HCT116 (cell line): ENCODE results near the gene GALNT7. TPM values are rescaled to one million over a fixed set of nuclear protein-coding genes. Genes with fewer than 3 reads are reported as not detected.
A peak's percentile ranks its signal among the peaks of the same experiment; 100 is the strongest.

Source experiments
- ATAC-seq: fragments of 200-7000 bp; cut with Tn5 transposase; 2 replicates; pipeline ENCODE4 v1.9.1; 2020; ENCODE audit warnings: mild to moderate bottlenecking, moderate library complexity
- BruUV-seq: library from RNA; stranded (reverse); fragments of 400-500 nt; replicated peaks from 2 replicates; lab custom pipeline; 2021; lab: Mats Ljungman, UMichigan
- CTCF ChIA-PET: fragments of 300-600 bp; sonication (Branson Sonifier 250); formaldehyde crosslinking; loops from one replicate; lab custom pipeline; 2021; ENCODE audit warnings: antibody characterized with exemption; lab: Charles Lee
- POLR2A ChIA-PET: fragments of 300-600, 350-600 bp; sonication (Branson Sonifier 250); formaldehyde crosslinking; loops from one replicate; lab custom pipeline; 2021; ENCODE audit warnings: antibody characterized with exemption; lab: Charles Lee
- RAD21 ChIA-PET, 2 experiments: fragments of 300-600 bp; sonication (Branson Sonifier 250); formaldehyde crosslinking; loops; one replicate each; lab custom pipeline; 2023; ENCODE audit warnings: low total read pairs in 2 of 2; ENCODE audit not compliant: uncharacterized antibody in 2 of 2, unreplicated experiment in 2 of 2, low non-redundant PET in 1 of 2; lab: Charles Lee
- DNase-seq: peaks from one replicate; pipeline ENCODE4 v3.0.0-alpha.2; 2010; ENCODE audit warnings: low read depth, low spot score
- H2AFZ ChIP-seq: fragments of 200-600 bp; shearing (Covaris generic), sonication (generic); 2 replicates; pipeline ENCODE4 v1.6.1; 2017; ENCODE audit warnings: low read depth, mixed run types, mixed read lengths, antibody characterized with exemption, low read length; ENCODE audit not compliant: poor library complexity, severe bottlenecking
- H3K27ac ChIP-seq: 2 replicates; pipeline ENCODE4 v1.5.1; 2012; ENCODE audit warnings: low read depth, low read length
- H3K27me3 ChIP-seq: fragments of 200-600 bp; sonication (generic); 2 replicates; pipeline ENCODE4 v1.6.1; 2016; ENCODE audit warnings: mixed run types, low read length, mixed read lengths; ENCODE audit not compliant: insufficient read depth
- H3K36me3 ChIP-seq, 2 experiments: fragments of 200-500 bp in 1 of 2; fragments of 200-600 bp in 1 of 2; sonication (Bioruptor generic) in 1 of 2; sonication (generic) in 1 of 2; 2 replicates each; pipeline versions ENCODE4 v1.5.1 to v1.6.1; 2014 to 2016; ENCODE audit warnings: low read length in 2 of 2, inconsistent platforms in 1 of 2, mixed read lengths in 1 of 2, mixed run types in 1 of 2; ENCODE audit not compliant: insufficient read depth in 2 of 2, control insufficient read depth in 1 of 2
- H3K4me1 ChIP-seq, 2 experiments: fragments of 200-600 bp in 1 of 2; sonication (generic) in 1 of 2; 2 replicates each; pipeline versions ENCODE4 v1.5.1 to v1.6.1; 2012 to 2017; ENCODE audit warnings: low read length in 2 of 2, inconsistent platforms in 1 of 2, mild to moderate bottlenecking in 1 of 2, mixed read lengths in 1 of 2, mixed run types in 1 of 2, moderate library complexity in 1 of 2; ENCODE audit not compliant: insufficient read depth in 2 of 2, control insufficient read depth in 1 of 2
- H3K4me2 ChIP-seq: fragments of 200-600 bp; sonication (generic); 2 replicates; pipeline ENCODE4 v1.6.1; 2017; ENCODE audit warnings: mixed run types, low read length, mixed read lengths
- H3K4me3 ChIP-seq, 2 experiments: fragments of 200-600 bp in 1 of 2; sonication (generic) in 1 of 2; replicated peaks in 1 of 2; 2 replicates each; pipeline ENCODE4 v1.5.1; 2011 to 2016; ENCODE audit warnings: low read length in 2 of 2, control low read depth in 1 of 2, low read depth in 1 of 2, mild to moderate bottlenecking in 1 of 2, mixed read lengths in 1 of 2, mixed run types in 1 of 2
- H3K79me2 ChIP-seq: fragments of 200-600 bp; sonication (generic); 2 replicates; pipeline ENCODE4 v1.6.1; 2017; ENCODE audit warnings: mild to moderate bottlenecking, mixed run types, low read length, moderate library complexity, mixed read lengths; ENCODE audit not compliant: insufficient read depth
- H3K9ac ChIP-seq: fragments of 200-600 bp; sonication (generic); 2 replicates; pipeline ENCODE4 v1.6.1; 2016; ENCODE audit warnings: low read length, mixed read lengths
- H3K9me2 ChIP-seq: fragments of 200-600 bp; sonication (generic), shearing (Covaris generic); 2 replicates; pipeline ENCODE4 v1.6.1; 2017; ENCODE audit warnings: mixed run types, mild to moderate bottlenecking, moderate library complexity; ENCODE audit not compliant: insufficient read depth
- H3K9me3 ChIP-seq, 2 experiments: fragments of 200-500 bp in 1 of 2; fragments of 200-600 bp in 1 of 2; sonication (Bioruptor generic) in 1 of 2; sonication (generic) in 1 of 2; 2 replicates each; pipeline ENCODE4 v1.6.1; 2014 to 2017; ENCODE audit warnings: low read length in 2 of 2, mixed read lengths in 2 of 2, inconsistent platforms in 1 of 2, low read depth in 1 of 2, mild to moderate bottlenecking in 1 of 2, mixed run types in 1 of 2, moderate library complexity in 1 of 2; ENCODE audit not compliant: control insufficient read depth in 1 of 2, insufficient read depth in 1 of 2
- H4K20me1 ChIP-seq: fragments of 200-600 bp; sonication (generic), shearing (Covaris generic); 2 replicates; pipeline ENCODE4 v1.6.1; 2017; ENCODE audit warnings: mixed run types, mild to moderate bottlenecking, moderate library complexity; ENCODE audit not compliant: insufficient read depth
- CTCF ChIP-seq, 3 experiments: fragments of 200-600 bp in 1 of 3; sonication (generic) in 1 of 3; IDR thresholded peaks in 2 of 3; conservative IDR thresholded peaks in 1 of 3; 2 replicates each; pipeline ENCODE4 v1.5.1; 2012 to 2017; ENCODE audit warnings: low read depth in 2 of 3, low read length in 2 of 3, antibody characterized with exemption in 1 of 3, borderline replicate concordance in 1 of 3, control low read depth in 1 of 3, mild to moderate bottlenecking in 1 of 3, mixed read lengths in 1 of 3, mixed run types in 1 of 3, moderate library complexity in 1 of 3; ENCODE audit not compliant: insufficient read depth in 1 of 3
- EGR1 ChIP-seq: IDR thresholded peaks from 2 replicates; pipeline ENCODE4 v1.6.1; 2012; ENCODE audit warnings: low read depth
- RAD21 ChIP-seq: IDR thresholded peaks from 2 replicates; pipeline ENCODE4 v1.6.1; 2012; ENCODE audit warnings: low read depth, mild to moderate bottlenecking
- REST ChIP-seq: IDR thresholded peaks from 2 replicates; pipeline ENCODE4 v1.6.1; 2012; ENCODE audit warnings: low read depth
- ZNF274 ChIP-seq: fragments of 200-500 bp; sonication (Bioruptor generic); IDR thresholded peaks from 2 replicates; pipeline ENCODE4 v1.6.1; 2014; ENCODE audit warnings: mild to moderate bottlenecking, low read depth, low read length, inconsistent platforms
- intact Hi-C: fragments of 100-400 bp; cut with micrococcal nuclease; formaldehyde crosslinking; loops from 2 replicates; pipeline ENCODE4 v1.10.0; 2022
- total RNA-seq: library from RNA; stranded (reverse); gene quantifications from one replicate; pipeline ENCODE4 v1.2.1, GENCODE V29; 2021; ENCODE audit not compliant: unreplicated experiment

Gene GALNT7
- total RNA-seq, 1 experiment from 2014 or later, result 21.3 TPM

DNA sequence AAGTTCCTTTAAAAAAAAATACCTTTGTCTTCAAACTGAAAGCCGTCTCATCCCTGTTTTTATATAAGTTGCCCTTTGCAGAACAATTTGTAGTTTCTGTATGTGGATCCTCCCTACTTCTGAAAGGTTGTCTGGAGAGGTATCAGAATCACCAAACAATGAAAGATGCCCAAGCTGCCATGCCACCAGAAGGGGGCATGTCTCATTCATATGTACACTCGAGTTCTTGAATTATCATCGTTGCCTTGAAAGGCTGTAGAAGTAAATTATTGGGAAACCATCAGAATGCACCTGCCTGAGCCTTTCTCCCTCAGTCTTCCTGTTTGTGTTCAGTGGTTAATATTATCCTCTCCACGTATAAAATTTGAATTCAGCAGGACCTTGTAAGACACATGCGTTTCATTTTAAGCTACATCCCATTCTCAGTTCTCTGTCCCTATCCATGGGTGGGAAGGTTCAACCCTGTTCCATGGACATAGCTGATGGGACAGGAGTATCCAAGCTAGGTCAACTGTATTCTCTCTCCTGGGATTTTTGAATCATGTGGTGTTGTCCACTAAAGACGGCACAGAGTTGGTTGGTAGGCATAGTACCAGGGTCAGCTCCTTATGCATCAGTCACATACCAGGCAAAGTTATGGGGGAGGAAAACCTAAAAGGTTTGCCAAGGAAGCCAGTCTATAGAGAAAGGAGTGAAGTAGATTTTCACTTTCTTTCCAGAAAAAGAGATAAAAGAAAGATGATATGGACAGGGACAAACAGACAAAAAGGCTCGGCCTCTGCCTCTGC lies 24.0 kb downstream of the GALNT7 start:
- no peaks in the 10 kb centered on the region for H3K36me3 ChIP-seq
- CTCF ChIA-PET, result interaction anchor here (0.6 to 1.2 kb wide), 3 partner anchors 62 to 179 kb away, joined by 3 to 6 read pairs (median 3); no protein-coding TSS in a partner anchor
- RAD21 ChIA-PET, result interaction anchor here (0.7 to 0.8 kb wide), 4 partner anchors 18 to 359 kb away, joined by 3 read pairs; no protein-coding TSS in a partner anchor
- intact Hi-C loops, result no loop called here
- peak overlapping the region; percentile 54 for H3K4me2 ChIP-seq
- H3K4me3 ChIP-seq, result peak overlapping the region in 1 of 2 experiments; percentile 16; a peak in 1 of 4 replicates
- no peak overlapping the region for H2AFZ ChIP-seq
- no peaks in the 10 kb centered on the region for H4K20me1 ChIP-seq
- H3K27me3 ChIP-seq, result no peaks in the 10 kb centered on the region
- peaks cover 29 to 56% of the 10 kb centered on the region in 2 experiments for H3K4me1 ChIP-seq
- POLR2A ChIA-PET, result no interaction called here
- H3K79me2 ChIP-seq, result peaks cover 74% of the 10 kb centered on the region
- peak; percentile 63 for ATAC-seq
- H3K9me2 ChIP-seq, result no peaks in the 10 kb centered on the region
- peak overlapping the region; percentile 68; the same call in 1 of the 2 replicates for H3K27ac ChIP-seq
- H3K9me3 ChIP-seq, result no peaks in the 10 kb centered on the region
- TF ChIP-seq REST, result 0 out of 2 replicates have a peak, but pooled peaks have one; percentile 14
- TF ChIP-seq ZNF274, result no peak
- peak; percentile 50 for TF ChIP-seq RAD21
- peak; percentile 28 to 62 (median 52); a peak in 5 of 6 replicates for TF ChIP-seq CTCF (IDR thresholded peaks at IDR 0.05 in 2 of 3, conservative IDR thresholded peaks at IDR 0.05 in 1 of 3; ENCODE audit: borderline replicate concordance in 1 of 3, insufficient read depth in 1 of 3, low read depth in 2 of 3, low read length in 2 of 3)
- no peak for TF ChIP-seq EGR1
- TF ChIP-seq, all 23 proteins: peak for 3
- no peak for DNase-seq
- no TSS peak for BruUV-seq
- peak overlapping the region; percentile 46; the same call in 1 of the 2 replicates for H3K9ac ChIP-seq
